Measurements from ENCODE around the gene NCAM1.
A peak's percentile ranks its signal among the peaks of the same experiment; 100 is the strongest.

Gene NCAM1

GRCh38 chr11:112972399-112973145 is 11.4 kb downstream of the NCAM1 start:
- TF ChIP-seq, protein P1, sequence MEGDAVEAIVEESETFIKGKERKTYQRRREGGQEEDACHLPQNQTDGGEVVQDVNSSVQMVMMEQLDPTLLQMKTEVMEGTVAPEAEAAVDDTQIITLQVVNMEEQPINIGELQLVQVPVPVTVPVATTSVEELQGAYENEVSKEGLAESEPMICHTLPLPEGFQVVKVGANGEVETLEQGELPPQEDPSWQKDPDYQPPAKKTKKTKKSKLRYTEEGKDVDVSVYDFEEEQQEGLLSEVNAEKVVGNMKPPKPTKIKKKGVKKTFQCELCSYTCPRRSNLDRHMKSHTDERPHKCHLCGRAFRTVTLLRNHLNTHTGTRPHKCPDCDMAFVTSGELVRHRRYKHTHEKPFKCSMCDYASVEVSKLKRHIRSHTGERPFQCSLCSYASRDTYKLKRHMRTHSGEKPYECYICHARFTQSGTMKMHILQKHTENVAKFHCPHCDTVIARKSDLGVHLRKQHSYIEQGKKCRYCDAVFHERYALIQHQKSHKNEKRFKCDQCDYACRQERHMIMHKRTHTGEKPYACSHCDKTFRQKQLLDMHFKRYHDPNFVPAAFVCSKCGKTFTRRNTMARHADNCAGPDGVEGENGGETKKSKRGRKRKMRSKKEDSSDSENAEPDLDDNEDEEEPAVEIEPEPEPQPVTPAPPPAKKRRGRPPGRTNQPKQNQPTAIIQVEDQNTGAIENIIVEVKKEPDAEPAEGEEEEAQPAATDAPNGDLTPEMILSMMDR (IDR thresholded peaks at IDR 0.05; ENCODE audit: low read depth, low read length), result no peak
- H3K36me3 ChIP-seq, result no peaks in the 10 kb centered on the region
- H3K9me3 ChIP-seq (ENCODE audit: severe bottlenecking), result no peaks in the 10 kb centered on the region
- peak overlapping the region; percentile 47 for H3K27ac ChIP-seq
- H3K4me3 ChIP-seq (ENCODE audit: low read depth, low read length), result no peak overlapping the region
- DNase-seq, result no peak
- H3K27me3 ChIP-seq (ENCODE audit: insufficient read depth, low read depth, severe bottlenecking), result no peaks in the 10 kb centered on the region

- Histone ChIP-seq H3K27ac (no peak overlapping the region), H3K36me3 (no peaks in the 10 kb centered on the region), H3K27me3 (ENCODE audit: insufficient read depth, low read depth, severe bottlenecking) (no peaks in the 10 kb centered on the region), H3K4me3 (ENCODE audit: low read depth, low read length) (no peak overlapping the region), H3K9me3 (ENCODE audit: severe bottlenecking) (no peaks in the 10 kb centered on the region)
- no peak for DNase-seq
- TF ChIP-seq, protein P1 (IDR thresholded peaks at IDR 0.05; ENCODE audit: low read depth, low read length), result no peak
These were observed 13.8 kb downstream of the NCAM1 start for GRCh38 chr11:112975051-112975450.

DNA sequence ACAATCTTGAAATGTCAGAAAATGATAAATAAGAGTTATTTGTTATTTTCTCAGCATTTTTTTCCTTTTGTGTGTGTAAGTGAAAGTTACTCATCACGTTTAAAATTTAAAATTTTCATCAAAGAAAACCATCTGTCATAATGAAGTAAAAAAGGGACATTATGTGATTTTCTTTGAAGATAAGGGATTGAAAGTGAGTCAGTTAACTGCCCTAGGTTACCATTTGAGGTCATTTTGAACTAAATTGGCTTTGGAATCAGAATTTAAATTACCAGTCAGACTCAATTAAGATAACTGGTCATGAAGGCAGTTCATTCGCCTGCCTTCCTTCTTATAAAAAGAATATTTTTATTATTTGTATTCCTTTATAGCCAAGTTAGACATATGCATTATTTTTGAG is 14.3 kb downstream of the NCAM1 start:
- TF ChIP-seq, protein P1 (IDR thresholded peaks at IDR 0.05; ENCODE audit: low read depth, low read length), result no peak
- H3K36me3 ChIP-seq, result no peaks in the 10 kb centered on the region
- no peak for DNase-seq
- no peaks in the 10 kb centered on the region for H3K27me3 ChIP-seq (ENCODE audit: insufficient read depth, low read depth, severe bottlenecking)
- H3K9me3 ChIP-seq (ENCODE audit: severe bottlenecking), result no peaks in the 10 kb centered on the region
- no peak overlapping the region for H3K27ac ChIP-seq
- H3K4me3 ChIP-seq (ENCODE audit: low read depth, low read length), result no peak overlapping the region

- no peaks in the 10 kb centered on the region for H3K27me3 ChIP-seq (ENCODE audit: insufficient read depth, low read depth, severe bottlenecking)
- TF ChIP-seq, protein P1 (IDR thresholded peaks at IDR 0.05; ENCODE audit: low read depth, low read length), result no peak
- no peaks in the 10 kb centered on the region for H3K36me3 ChIP-seq
- DNase-seq, result no peak
- no peak overlapping the region for H3K4me3 ChIP-seq (ENCODE audit: low read depth, low read length)
- H3K27ac ChIP-seq, result no peak overlapping the region
- H3K9me3 ChIP-seq (ENCODE audit: severe bottlenecking), result no peaks in the 10 kb centered on the region
These were observed 16.5 kb downstream of the NCAM1 start for GRCh38 chr11:112977755-112978154.

DNA sequence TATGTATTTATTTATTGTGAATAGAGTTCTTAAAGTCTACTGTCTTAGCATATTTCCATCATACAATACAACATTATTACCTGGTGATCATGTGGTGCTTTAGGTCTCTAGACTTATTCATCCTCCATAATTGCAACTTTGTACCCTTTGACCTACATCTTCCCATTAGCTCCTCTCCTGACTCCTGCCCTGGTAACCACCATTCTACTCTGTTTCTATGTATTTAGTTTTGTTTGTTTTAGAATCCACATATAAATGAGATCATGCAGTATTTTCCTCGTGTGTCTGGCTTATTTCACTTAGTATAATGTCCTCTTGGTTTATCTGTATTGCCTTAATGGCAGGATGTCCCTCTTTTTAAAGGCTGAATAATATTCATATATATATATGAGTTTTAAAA is 22.7 kb downstream of the NCAM1 start:
- TF ChIP-seq, protein P1 (IDR thresholded peaks at IDR 0.05; ENCODE audit: low read depth, low read length), result no peak
- H3K36me3 ChIP-seq, result no peaks in the 10 kb centered on the region
- no peak overlapping the region for H3K4me3 ChIP-seq (ENCODE audit: low read depth, low read length)
- H3K27me3 ChIP-seq (ENCODE audit: insufficient read depth, low read depth, severe bottlenecking), result no peaks in the 10 kb centered on the region
- no peaks in the 10 kb centered on the region for H3K9me3 ChIP-seq (ENCODE audit: severe bottlenecking)
- H3K27ac ChIP-seq, result no peak overlapping the region
- no peak for DNase-seq

- TF ChIP-seq, protein P1 (IDR thresholded peaks at IDR 0.05; ENCODE audit: low read depth, low read length), result no peak
- no peak overlapping the region for H3K27ac ChIP-seq
- H3K36me3 ChIP-seq, result no peaks in the 10 kb centered on the region
- H3K27me3 ChIP-seq (ENCODE audit: insufficient read depth, low read depth, severe bottlenecking), result no peaks in the 10 kb centered on the region
- no peaks in the 10 kb centered on the region for H3K9me3 ChIP-seq (ENCODE audit: severe bottlenecking)
- no peak overlapping the region for H3K4me3 ChIP-seq (ENCODE audit: low read depth, low read length)
- DNase-seq, result no peak
These were observed 28.0 kb downstream of the NCAM1 start for GRCh38 chr11:112989198-112989597.

All from WERI-Rb-1 (cell line).